Esophagus muscularis mucosa (tissue), 4 donors: ENCODE measurements around the gene ERBB4. TPM values are rescaled to one million over a fixed set of nuclear protein-coding genes. Genes with fewer than 3 reads are reported as not detected.

Source experiments
- DNase-seq: peaks from one replicate; pipeline ENCODE4 v3.0.0-alpha.2; 2017; ENCODE audit errors: extremely low spot score
- H3K27ac ChIP-seq, 4 donors: fragments of 200-600 bp; sonication (generic); replicated peaks in 1 of 4; 1 replicate in 3 of 4; 2 replicates in 1 of 4; pipeline ENCODE4 v1.5.1; 2016 to 2019; ENCODE audit warnings: mild to moderate bottlenecking in 1 of 4
- H3K27me3 ChIP-seq, 4 donors: fragments of 200-600 bp; sonication (generic); one replicate each; pipeline versions ENCODE4 v1.5.1 to v1.6.0; 2016 to 2019
- H3K36me3 ChIP-seq, 4 donors: fragments of 200-600 bp; sonication (generic); one replicate each; pipeline ENCODE4 v1.5.1; 2016 to 2019
- H3K4me1 ChIP-seq, 4 donors: fragments of 200-600 bp; sonication (generic); one replicate each; pipeline ENCODE4 v1.5.1; 2016 to 2019
- H3K4me3 ChIP-seq, 4 donors: fragments of 200-600 bp; sonication (generic); 1 replicate in 2 of 4; 2 replicates in 2 of 4; pipeline ENCODE4 v1.5.1; 2016 to 2019; ENCODE audit warnings: mild to moderate bottlenecking in 4 of 4, moderate library complexity in 1 of 4
- H3K9me3 ChIP-seq, 4 donors: fragments of 200-600 bp; sonication (generic); 1 replicate in 3 of 4; 2 replicates in 1 of 4; pipeline ENCODE4 v1.5.1; 2016 to 2019
- EP300 ChIP-seq: sonication (generic); formaldehyde crosslinking; IDR thresholded peaks from one replicate; pipeline ENCODE4 v1.6.1; 2017; ENCODE audit warnings: antibody characterized with exemption
- POLR2A ChIP-seq: fragments of 450-650 bp; IDR thresholded peaks from one replicate; pipeline ENCODE4 v1.6.1; 2017; ENCODE audit warnings: antibody characterized with exemption, moderate library complexity, mild to moderate bottlenecking, low read depth
- POLR2AphosphoS5 ChIP-seq, 2 donors: sonication (generic); formaldehyde crosslinking; IDR thresholded peaks; one replicate each; pipeline ENCODE4 v1.6.1; 2017; ENCODE audit warnings: antibody characterized with exemption in 2 of 2
- WGBS: methylation state at CpG from one replicate; pipeline ENCODE4 v1.1.5; 2018; 5-methylcytosine and 5-hydroxymethylcytosine counted together
- intact Hi-C: fragments of 100-400 bp; cut with DNase I; formaldehyde crosslinking; loops from one replicate; pipeline ENCODE4 v1.15.1; 2023
- total RNA-seq, 4 donors: library from RNA; depleted of rRNA; stranded (reverse); fragments of >200 nt; gene quantifications; one replicate each; pipeline versions ENCODE4 v1.1.0 to v1.2.1, GENCODE V29; 2016
- TF ChIP-seq, protein P1 (sequence below), 3 experiments: fragments of 200-600 bp in 2 of 3; fragments of 450-650 bp in 1 of 3; sonication (generic) in 2 of 3; IDR thresholded peaks; one replicate each; pipeline ENCODE4 v1.5.1; 2017 to 2019; ENCODE audit warnings: antibody characterized with exemption in 3 of 3, mild to moderate bottlenecking in 2 of 3, moderate library complexity in 1 of 3

ERBB4 gene
- total RNA-seq, 4 donors from 2014 or later: under 0.01 to 0.19 (median 0.17) TPM

DNA sequence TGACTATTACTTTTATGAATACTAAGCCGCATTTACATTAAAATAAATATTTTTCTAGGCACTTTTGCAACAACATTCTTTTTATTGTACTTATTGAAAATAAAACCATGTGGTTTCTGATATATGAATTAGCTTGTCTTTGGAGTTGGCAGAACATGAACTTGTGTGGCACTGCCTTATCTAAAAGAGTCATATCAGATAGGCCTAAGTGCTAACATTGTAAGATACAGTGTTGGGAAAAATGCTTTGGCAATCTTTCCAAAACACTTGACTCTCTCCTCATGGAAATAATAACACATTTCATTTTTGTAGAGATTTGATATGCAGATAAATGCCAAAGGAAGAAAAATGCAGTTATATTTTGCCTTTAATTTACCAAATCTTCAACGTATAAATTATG lies 191.7 kb downstream of the ERBB4 start:
- 35% methylated on average over 2 of the region's 2 CpGs for WGBS
- intact Hi-C loops: no loop called here

DNA sequence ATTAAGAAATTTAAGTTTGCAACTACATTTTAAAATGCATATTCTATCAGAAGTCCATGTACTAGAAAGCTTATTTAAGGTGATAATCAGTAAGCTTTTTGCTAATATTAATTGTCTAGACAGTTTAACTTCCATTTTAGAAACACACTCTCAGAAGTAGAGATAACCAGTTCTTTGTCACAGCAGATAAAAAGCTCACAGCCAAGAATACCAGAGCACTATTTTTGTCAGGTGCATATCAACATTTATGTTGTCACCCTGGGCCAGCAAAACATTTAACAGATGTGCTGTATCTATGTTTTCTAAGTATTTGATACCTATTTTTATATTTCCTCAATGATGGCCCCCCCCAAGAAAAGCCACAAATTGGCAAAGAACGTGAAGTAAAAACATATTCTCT lies 192.6 kb downstream of the ERBB4 start:
- Histone ChIP-seq H3K4me1 (no peaks in the 10 kb centered on the region), H3K27me3 (no peaks in the 10 kb centered on the region), H3K9me3 (no peaks in the 10 kb centered on the region), H3K27ac (no peak overlapping the region), H3K36me3 (no peaks in the 10 kb centered on the region), H3K4me3 (no peak overlapping the region)
- intact Hi-C loops: no loop called here
- no peak for DNase-seq
- 0% methylated on average over 1 of the region's 1 CpG for WGBS
- TF ChIP-seq EP300 (no peak), POLR2A (no peak), POLR2AphosphoS5 (IDR thresholded peaks at IDR 0.05) (no peak)
- TF ChIP-seq, protein P1, sequence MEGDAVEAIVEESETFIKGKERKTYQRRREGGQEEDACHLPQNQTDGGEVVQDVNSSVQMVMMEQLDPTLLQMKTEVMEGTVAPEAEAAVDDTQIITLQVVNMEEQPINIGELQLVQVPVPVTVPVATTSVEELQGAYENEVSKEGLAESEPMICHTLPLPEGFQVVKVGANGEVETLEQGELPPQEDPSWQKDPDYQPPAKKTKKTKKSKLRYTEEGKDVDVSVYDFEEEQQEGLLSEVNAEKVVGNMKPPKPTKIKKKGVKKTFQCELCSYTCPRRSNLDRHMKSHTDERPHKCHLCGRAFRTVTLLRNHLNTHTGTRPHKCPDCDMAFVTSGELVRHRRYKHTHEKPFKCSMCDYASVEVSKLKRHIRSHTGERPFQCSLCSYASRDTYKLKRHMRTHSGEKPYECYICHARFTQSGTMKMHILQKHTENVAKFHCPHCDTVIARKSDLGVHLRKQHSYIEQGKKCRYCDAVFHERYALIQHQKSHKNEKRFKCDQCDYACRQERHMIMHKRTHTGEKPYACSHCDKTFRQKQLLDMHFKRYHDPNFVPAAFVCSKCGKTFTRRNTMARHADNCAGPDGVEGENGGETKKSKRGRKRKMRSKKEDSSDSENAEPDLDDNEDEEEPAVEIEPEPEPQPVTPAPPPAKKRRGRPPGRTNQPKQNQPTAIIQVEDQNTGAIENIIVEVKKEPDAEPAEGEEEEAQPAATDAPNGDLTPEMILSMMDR (IDR thresholded peaks at IDR 0.05): no peak

More for the DNA sequence above, 191.7 kb downstream of the ERBB4 start:
- Histone ChIP-seq H3K27me3 (no peaks in the 10 kb centered on the region), H3K9me3 (no peaks in the 10 kb centered on the region), H3K4me3 (no peak overlapping the region), H3K4me1 (no peaks in the 10 kb centered on the region), H3K27ac (no peak overlapping the region), H3K36me3 (no peaks in the 10 kb centered on the region)
- no peak for DNase-seq
- TF ChIP-seq POLR2AphosphoS5 (IDR thresholded peaks at IDR 0.05): no peak
- TF ChIP-seq POLR2A: no peak
- TF ChIP-seq, protein P1 (IDR thresholded peaks at IDR 0.05): no peak
- no peak for TF ChIP-seq EP300

DNA sequence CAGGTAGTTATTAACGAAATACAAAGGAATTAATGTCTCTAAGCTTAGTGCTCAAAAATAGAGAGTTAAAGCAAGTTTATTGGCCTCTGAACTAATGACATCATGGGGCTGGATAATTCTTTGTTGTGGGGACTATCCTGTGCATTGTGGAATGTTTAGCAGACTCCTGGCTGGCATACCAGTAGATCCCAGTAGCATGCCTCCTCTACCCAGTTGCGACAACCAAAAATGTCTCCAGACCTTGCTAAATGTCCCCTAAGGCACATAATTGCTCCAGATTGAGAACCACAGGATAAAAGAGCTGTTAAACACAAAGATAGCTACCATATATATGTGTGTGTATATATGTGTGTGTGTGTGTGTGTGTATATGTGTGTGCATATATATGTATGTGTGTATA lies 194.5 kb downstream of the ERBB4 start:
- intact Hi-C loops: no loop called here
- 91% methylated on average over 2 of the region's 2 CpGs for WGBS
- Histone ChIP-seq H3K9me3 (no peaks in the 10 kb centered on the region), H3K27ac (no peak overlapping the region), H3K4me3 (no peak overlapping the region), H3K4me1 (no peaks in the 10 kb centered on the region), H3K36me3 (no peaks in the 10 kb centered on the region), H3K27me3 (no peaks in the 10 kb centered on the region)
- no peak for DNase-seq
- TF ChIP-seq POLR2A (no peak), EP300 (no peak), POLR2AphosphoS5 (IDR thresholded peaks at IDR 0.05) (no peak)
- TF ChIP-seq, protein P1 (IDR thresholded peaks at IDR 0.05): no peak

DNA sequence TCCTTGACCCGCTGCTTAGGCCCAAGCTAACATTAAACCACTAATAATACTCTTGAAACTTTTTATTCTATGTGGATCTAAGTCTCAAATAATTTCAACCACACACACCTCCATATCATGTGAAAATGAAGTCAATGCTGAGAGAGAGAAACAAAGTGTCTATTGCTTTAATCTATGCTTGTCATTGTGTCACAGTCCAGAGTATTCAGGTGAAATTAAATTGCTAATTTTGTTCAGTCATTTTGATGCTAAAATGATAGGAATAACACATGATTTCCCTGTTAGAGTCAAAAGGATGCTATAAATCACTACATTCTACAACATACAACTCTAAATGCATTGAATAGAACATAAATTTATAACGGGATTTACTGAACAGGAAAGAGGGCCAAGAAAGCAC lies 195.4 kb downstream of the ERBB4 start:
- no peaks in the 10 kb centered on the region for H3K36me3 ChIP-seq

More for the DNA sequence above, 195.4 kb downstream of the ERBB4 start:
- Histone ChIP-seq H3K27ac (no peak overlapping the region), H3K9me3 (no peaks in the 10 kb centered on the region), H3K4me1 (no peaks in the 10 kb centered on the region), H3K4me3 (no peak overlapping the region), H3K27me3 (no peaks in the 10 kb centered on the region)
- intact Hi-C loops: no loop called here
- no peak for DNase-seq
- TF ChIP-seq, protein P1 (IDR thresholded peaks at IDR 0.05): no peak
- no peak for TF ChIP-seq EP300
- TF ChIP-seq POLR2AphosphoS5 (IDR thresholded peaks at IDR 0.05): no peak
- TF ChIP-seq POLR2A: no peak
- WGBS: 71% methylated on average over 2 of the region's 2 CpGs
